Measurements from ENCODE around the gene UTY.
"Not testable (repeated sequence)": the region's sequence is repeated elsewhere in the genome, so short reads cannot be mapped to it uniquely, and the experiment has no call there.

Gene UTY

DNA sequence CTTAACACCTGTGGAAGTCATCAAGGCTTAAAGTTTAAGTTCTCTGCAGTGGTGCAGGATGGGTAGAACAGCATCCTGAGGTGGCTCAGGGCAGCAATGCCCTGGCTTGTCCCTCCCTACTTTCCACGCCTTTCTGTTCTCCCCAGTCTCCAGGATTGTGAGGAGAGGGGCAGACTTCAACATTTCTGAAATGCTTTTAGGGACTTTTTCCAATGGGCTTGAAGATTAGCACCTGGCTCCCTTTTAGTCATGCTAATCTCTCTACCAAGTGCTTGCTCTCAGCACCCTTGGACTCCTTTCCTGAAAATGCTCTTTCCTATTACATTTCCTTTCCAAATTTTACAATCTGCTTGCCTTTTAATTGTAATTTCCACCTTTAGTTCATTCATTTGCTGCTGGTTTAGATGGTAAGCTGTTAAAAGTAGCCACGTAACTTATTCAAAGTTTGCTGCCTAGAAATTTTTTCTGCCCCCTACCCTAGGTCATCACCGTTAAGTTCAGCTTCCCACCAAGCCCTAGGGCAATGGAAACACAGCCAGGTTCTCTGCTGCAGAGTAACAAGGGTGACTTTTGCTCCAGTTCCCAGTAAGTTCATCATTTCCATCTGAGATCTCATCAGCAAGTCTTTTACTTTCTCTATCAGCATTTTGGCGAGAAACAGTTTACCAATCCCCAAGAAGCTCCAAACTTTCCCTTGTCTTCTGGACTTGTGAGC is 183.5 kb downstream of the UTY start:
- DNase-seq: no peak

DNA sequence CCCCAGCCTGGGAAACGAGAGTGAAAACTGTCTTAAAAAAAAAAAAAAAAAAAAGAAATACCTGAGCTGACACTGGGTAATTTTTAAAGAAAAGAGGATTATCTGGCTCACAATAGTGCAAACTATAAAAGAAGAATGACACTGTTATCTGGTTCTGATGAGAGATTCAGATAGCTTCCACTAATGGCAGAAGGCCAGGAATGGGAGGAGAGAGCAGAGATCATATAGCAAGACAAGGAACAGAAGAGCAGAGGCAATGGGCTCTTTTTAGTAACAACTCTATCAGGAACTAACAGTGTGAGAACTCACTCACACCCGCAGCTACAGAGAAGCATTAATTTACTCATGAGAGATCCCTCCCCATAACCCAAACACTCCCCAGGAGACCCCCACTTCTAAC is 184.8 kb downstream of the UTY start:
- no peak for DNase-seq

DNA sequence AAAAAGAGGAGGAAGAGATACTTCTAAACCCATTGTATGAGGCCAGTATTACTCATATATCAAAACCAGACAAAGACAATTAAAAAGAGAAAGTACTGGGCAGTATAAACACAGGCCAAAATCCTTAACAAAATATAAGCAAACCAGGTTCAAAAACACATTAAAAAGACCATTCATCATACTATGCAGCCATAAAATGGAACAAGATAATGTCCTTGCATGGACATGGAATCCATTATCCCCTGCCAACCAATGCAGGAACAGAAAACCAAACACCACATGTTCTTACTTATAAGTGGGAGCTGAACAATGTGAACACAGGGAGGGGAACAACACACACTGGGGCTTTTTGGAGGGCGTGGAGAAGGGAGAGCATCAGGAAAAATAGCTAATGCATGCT is 188.6 kb downstream of the UTY start:
- no peak for DNase-seq

DNA sequence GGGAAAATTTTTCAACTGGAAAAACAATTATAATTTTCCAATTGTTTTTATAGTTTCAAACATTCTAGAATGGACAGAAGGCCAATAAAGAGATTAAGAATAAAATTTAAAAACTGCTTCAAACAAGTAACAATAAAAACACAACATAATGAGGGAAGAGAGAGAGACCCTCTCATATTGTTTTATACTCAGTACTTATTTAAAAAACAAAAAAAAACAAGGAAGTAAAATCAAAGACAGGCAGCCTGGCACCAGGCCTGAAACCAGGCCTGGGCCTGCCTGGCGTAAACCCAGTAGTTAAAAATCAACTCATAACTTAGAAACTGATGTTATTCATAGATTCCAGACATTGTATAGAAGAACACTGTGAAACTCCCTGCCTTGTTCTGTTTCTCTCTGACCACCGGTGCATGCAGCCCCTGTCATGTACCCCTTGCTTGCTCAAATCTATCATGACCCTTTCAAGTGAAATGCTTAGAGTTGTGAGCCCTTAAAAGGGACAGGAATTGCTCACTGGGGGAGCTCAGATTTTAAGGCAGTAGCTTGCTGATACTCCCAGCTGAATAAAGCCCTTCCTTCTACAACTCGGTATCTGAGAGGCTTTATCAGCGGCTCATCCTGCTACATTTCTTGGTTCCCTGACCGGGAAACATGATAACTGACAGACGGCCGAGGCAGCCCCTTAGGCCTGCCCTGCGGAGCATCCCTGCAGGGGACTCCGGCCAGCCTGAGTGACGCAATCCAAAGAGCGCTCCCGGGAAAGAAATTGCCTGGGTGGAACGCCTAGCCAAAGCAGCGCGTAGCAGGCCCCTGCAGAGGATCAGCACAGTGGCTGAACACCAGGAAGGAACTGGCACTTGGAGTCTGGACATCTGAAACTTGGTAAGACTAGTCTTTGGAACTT is 197.4 kb downstream of the UTY start:
- DNase-seq: not testable (repeated sequence)

DNA sequence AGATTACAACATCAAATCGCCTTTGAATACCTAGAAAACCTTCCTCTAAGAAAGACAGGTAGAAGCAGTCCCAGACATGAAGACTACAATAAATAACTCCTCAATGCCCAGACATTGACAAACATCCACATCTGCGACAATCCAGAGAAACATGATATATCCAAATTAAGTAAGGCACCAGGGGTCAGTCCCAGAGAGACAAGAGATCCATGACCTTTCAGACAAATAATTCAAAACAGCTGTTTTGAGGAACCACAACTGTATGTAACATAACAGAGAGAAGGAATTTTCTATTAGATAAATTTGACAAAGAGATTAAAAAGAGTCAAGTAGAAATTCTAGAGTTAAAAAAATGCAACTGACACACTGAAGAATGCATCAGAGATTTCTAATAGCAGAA is 200.3 kb downstream of the UTY start:
- DNase-seq: no peak

DNA sequence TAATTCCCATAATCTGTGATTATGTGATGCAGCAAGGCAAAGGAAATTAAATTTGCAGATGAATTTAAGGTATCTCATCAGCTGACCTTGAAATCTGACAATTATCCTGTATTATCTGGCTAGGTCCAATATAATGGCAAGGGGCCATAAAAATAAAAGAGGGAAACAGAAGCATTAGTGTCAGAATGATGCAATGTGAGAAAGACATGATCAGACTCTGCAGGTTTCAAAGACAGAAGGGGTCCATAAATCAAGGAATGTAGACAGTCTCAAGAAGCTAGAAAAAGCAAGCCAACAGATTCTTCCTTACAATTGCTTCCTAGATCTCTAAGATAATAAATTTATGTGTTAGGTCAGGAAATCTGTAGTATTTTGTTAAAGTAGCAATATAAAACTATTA is 208.1 kb downstream of the UTY start:
- DNase-seq: no peak

DNA sequence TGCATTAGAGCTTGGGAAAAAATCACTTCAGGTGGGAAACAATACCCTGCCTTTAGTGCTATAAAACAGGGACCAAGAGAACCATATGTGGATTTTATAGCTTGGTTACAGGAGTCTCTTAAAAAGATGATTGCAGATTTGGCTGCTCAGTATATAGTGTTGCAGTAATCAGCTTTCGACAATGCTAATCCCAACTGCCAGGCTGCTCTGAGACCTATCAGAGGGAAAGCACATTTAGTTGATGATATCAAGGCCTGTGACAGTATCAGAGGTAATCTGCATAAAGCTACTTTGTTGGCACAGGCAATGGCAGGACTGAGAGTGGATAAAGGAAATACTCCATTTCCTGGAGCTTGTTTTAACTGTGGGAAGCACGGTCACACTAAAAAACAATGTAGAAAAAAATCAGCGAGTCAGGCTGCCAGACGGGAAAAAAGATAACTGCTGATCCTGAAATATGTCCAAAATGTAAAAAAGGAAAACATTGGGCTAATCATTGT is 225.8 kb downstream of the UTY start:
- not testable (repeated sequence) for DNase-seq

DNA sequence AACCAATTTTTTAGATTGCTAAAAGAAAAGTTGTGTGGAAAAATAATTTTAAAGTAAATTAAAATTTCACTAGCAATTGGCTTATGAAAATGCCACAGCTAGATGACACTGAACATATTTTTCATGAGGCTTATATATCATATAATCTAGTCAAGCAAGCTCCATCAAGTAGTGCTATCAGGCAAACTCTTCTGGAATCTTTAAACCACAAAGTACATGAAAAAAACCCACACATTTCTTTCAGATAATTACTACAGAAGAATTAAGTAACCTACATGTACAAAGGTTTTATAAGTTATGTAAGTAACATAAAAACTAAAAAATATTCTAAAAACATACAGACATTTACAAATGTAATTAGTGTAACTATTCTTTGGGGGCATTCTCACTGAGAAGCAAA is 229.4 kb downstream of the UTY start:
- no peak for DNase-seq

DNA sequence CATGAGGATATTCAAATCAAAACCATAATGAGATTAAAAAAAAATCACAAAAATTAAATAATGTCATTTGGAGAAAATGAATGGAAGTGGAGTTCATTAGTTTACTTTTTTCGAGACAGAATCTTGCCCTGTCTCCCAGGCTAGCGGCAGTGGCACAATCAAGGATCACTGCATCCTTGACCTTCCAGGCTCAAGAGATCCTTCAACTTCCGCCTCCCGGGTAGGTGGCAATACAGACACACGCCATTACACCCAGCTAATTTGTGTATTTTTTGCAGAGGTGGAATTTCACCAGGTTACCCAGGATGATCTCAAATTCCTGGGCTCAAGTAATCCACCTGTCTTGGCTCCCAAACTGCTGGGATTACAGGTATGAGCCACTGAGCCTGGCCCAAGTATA is 236.1 kb downstream of the UTY start:
- no peak for DNase-seq

DNA sequence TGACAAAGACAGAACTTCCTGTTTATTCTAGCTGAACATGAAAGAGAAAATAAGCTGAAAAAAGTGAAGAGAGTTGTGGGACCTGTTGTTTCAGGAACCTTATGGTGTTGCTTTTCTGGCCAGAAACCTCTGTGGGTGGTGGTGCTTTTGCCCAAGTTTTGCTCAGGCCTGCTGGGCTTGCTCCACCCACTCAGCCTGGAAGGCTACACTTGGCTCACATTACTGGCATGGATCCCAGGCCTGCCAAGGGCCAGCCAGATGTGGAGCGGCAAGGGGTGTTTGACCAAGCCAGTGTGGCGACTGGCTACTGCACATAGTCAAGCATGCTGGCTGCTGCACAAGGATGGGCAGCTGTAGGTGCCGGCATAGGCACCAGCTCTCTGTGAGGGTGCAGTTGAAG is 245.9 kb downstream of the UTY start:
- DNase-seq: no peak

DNA sequence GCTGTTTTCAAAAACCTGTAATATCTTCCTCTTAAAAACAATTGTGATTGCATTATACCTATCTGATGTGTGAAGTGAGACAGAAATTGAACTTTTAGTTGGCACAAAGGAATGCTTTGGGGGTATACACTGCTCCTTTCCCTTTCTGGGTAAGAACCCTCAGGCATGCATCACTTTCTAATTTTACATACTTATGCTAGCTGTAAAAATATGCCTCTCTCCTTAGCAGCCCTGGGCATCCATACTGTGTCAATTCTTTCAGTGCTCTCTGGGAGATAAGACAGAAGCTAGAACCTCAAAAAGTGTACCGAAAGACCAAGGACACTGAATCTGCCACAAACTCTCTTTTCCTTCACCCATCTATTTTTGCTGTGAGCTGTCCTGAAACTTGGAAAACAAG is 246.7 kb downstream of the UTY start:
- no peak for DNase-seq

DNA sequence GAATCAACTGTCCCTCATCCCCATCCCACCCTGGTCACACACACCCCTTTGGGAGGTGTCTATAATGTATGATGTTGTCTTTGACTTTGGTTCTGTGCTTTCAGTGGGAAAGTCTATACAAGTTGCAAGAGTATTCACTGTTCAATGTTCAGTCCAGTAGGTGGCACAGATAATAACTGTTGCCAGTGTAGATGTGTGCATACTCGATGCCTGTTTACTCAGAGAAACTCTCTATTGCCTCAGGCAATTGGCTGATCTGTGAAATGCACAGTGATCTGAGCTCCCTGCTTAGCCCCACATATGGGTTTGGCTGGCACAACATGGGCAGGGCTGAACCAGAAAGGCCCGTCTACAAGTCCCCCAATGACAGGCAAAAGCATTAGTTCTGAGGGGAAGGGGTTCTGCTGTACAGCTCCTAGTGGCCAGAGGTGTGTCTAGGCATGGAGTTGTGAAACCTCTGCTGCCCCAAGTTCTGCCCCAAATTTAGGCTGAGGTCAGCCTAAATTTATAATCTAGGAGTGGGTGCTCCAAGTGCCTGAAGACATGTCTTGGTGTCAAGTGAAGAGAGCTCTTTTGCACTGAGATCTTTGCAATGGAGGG is 252.4 kb downstream of the UTY start:
- DNase-seq: no peak

DNA sequence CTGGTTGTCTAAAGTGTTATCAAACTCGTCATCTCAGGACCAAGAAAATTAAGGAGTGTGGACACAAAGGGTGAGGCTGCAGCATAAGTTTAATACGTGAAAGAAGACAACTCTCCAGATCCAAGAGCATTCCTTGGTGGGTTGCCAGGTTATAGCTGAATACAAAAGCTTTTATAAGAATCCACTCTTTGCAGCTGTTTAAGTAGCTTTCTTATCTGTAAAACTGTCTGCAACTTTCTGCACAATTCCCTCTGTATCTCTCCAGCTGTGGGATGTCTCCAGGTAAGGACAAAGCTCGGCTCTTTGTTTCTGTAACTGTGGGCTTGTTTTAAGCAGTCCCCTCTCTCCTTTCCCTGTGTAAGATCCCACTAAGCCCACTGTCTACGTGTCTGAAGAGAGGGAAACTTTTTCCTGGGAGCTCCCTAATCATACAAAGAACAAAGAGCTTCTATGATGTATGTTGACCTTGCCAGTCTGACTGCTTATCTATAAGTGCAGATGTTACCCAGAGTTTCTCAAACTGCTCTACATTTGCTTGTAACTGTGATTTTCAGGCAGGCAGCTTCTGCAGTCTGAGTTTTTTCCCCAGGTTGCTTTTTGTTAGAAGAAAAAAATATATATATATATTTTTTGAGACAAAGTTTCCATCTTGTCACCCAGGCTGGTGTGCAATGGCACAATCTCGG is 268.7 kb downstream of the UTY start:
- DNase-seq: no peak

DNA sequence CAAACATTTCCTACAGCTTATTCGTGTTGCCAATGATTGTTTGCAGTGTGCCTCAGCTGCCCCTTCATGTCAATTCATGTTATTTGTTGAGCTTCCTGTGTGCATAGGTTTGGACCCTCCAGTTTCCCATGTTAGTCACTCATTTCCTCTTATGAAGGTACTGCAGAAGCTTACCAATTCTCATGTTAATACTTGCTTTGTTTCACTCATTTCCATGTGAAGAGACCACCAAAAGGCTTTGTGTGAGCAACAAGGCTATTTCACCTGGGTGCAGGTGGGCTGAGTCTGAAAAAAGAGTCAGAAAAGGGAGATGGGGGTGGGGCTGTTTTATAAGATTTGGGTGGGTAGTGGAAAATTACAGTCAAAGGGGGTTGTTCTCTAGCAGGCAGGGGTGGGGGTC is 274.6 kb downstream of the UTY start:
- DNase-seq: no peak
